AG09309 (cell line): ENCODE data around the gene PPP2R5A.

Experiments
- DNase-seq: peaks from one replicate; pipeline ENCODE4 v3.0.0-alpha.2; 2010; ENCODE audit warnings: low read depth
- H3K4me3 ChIP-seq: 2 replicates; pipeline ENCODE4 v1.5.1; 2011; ENCODE audit warnings: mild to moderate bottlenecking, low read depth, low read length, moderate library complexity; ENCODE audit not compliant: control insufficient read depth
- TF ChIP-seq, protein P1 (sequence below): IDR thresholded peaks from 2 replicates; pipeline ENCODE4 v1.5.1; 2011; ENCODE audit warnings: mild to moderate bottlenecking, low read depth, low read length, inconsistent platforms; ENCODE audit not compliant: insufficient read depth, control insufficient read depth; ENCODE audit errors: missing control alignments

Gene PPP2R5A

DNA sequence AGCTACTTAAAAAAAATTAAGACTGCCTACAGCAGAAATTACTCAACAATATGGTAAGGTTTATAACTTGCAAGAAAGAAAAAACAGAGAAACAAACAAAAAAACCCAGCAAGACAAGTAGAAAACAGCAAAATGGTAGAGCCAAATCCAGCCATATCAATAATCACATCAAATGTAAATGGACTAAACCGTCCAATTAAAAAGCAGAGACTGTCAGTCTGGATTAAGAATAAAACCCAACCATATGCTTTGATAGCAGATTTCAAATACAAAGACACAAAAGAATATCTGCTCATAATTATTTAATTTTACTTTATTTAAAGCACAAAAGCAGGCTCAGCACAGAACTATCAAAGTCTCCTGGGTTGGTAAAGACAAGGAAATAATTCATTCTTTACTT, 112.0 kb downstream of the PPP2R5A start:
- no peak for DNase-seq
- TF ChIP-seq, protein P1, sequence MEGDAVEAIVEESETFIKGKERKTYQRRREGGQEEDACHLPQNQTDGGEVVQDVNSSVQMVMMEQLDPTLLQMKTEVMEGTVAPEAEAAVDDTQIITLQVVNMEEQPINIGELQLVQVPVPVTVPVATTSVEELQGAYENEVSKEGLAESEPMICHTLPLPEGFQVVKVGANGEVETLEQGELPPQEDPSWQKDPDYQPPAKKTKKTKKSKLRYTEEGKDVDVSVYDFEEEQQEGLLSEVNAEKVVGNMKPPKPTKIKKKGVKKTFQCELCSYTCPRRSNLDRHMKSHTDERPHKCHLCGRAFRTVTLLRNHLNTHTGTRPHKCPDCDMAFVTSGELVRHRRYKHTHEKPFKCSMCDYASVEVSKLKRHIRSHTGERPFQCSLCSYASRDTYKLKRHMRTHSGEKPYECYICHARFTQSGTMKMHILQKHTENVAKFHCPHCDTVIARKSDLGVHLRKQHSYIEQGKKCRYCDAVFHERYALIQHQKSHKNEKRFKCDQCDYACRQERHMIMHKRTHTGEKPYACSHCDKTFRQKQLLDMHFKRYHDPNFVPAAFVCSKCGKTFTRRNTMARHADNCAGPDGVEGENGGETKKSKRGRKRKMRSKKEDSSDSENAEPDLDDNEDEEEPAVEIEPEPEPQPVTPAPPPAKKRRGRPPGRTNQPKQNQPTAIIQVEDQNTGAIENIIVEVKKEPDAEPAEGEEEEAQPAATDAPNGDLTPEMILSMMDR, result no peak

DNA sequence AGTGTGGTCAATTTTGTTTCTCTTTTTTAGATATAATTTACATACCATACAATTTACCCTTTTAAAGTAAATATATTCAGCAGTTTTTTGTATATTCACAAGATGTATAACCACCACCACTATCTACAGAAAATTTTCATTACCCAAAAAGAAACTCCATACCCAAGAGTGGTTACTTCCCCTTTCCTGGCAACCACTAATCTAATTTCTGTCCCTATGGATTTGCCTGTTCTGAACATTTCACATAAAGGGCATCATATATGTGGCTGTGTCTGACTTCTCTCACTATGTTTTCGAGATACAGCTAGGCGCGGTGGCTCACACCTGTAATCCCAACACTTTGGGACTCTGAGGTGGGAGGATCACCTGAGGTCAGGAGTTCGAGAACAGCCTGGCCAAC, 115.8 kb downstream of the PPP2R5A start:
- TF ChIP-seq, protein P1, result no peak
- H3K4me3 ChIP-seq, result no peak overlapping the region
- DNase-seq, result no peak

More for the DNA sequence above, 112.0 kb downstream of the PPP2R5A start:
- no peak overlapping the region for H3K4me3 ChIP-seq

DNA sequence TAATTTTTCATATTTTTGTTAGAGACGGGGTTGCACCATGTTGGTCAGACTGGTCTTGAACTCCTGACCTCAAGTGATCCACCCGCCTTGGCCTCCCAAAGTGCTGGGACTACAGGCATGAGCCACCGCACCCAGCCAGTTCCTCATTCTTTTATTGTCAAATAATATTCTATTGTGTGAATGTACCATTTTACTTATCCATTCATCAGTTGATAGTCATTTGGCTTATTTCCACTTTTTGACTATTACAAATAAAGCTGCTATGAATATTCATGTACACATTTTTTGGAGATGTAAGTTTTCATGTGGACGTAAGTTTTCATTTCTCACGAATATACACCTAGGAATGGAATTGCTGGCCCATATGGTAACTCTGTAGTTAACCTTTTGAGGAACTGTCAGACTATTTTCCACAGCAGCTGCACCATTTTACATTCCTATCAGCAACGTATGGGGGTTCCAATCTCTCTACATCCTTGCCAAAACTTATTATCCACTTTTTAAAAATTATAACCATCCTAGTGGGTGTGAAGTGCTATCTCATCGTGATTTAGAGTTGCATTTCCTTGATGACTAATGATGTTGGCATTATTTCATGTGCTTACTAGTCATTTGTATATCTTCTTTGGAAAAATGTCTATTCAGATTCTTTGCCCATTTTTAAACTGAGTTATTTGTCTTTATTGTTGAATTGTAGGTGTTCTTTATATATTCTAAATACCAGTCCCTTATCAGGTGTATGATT, 116.8 kb downstream of the PPP2R5A start:
- peak; percentile 24 for DNase-seq
- H3K4me3 ChIP-seq, result no peak overlapping the region
- TF ChIP-seq, protein P1, result no peak

DNA sequence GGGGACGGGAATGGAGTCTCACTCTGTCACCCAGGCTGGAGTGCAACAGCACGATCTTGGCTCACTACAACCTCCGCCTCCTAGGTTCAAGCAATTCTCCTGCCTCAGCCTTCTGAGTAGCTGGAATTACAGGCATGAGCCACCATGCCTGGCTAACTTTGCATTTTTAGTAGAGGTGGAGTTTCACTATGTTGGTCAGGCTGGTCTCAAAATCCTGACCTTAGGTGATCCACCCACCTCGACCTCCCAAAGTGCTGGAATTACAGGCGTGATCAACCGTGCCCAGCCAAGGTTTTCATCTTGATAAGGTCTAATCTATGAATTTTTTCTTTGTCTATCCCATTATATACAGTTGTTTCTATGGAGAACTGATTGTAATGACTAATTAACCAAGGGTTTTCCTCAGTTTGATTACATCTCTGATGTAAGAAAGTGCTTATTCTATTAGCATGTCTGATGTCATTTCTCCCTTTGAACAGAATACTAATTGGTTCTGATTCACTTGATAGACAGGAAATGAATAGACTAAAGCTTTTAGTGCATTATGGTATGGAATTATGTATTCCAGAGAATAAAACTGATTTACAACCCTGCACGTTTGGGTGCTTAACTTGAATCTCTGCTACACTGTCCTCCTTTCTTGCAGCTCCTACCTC, 117.6 kb downstream of the PPP2R5A start:
- DNase-seq, result no peak

DNA sequence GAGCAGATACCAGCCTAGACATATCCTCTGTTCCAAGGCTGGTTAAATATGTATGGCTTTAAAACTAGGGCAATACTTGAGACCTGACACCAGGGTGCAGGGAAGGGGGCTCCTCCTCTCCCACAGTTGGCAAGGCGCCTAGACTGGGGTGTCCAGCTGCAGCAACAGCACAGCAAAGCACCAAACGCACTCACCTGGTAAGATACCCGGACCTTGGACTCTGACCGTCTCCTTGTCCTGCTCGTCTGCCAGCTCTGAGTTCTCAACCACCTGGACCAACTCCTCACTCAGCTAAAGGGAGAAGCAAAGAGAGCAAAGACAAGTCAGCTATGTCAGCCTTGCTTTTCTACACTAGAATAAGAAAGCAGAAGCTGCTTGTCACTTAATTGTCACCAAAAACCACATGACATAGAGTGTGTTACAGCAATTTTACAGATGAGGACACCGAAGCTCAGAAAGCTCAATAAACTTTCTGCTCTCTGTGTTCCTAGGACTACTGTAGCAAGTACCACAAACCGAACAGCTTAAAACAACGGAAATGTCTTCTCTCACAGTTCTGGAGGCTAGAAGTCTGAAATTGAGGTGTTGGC, 125.1 kb downstream of the PPP2R5A start:
- TF ChIP-seq, protein P1, result no peak
- no peak overlapping the region for H3K4me3 ChIP-seq
- DNase-seq, result no peak

More for the DNA sequence above, 117.6 kb downstream of the PPP2R5A start:
- TF ChIP-seq, protein P1, result no peak
- no peak overlapping the region for H3K4me3 ChIP-seq
